K562 (cell line): ENCODE data around the gene TRIM27. TPM values are rescaled to one million over a fixed set of nuclear protein-coding genes. Genes with fewer than 3 reads are reported as not detected.

Experiments
- ARID3B ChIP-seq: fragments of 250-450 bp; sonication (Bioruptor Pico); IDR thresholded peaks from 2 replicates; pipeline ENCODE4 v1.4.0; 2020; ENCODE audit warnings: borderline replicate concordance
- C11orf30 ChIP-seq: fragments of 450-650 bp; IDR thresholded peaks from 2 replicates; pipeline ENCODE4 v1.6.1; 2016; ENCODE audit warnings: low read depth, mild to moderate bottlenecking
- ELK3 ChIP-seq: fragments of 450-650 bp; formaldehyde crosslinking; IDR thresholded peaks from 2 replicates; pipeline ENCODE4 v1.4.0; 2020; ENCODE audit warnings: mild to moderate bottlenecking
- ETS2 ChIP-seq: IDR thresholded peaks from 2 replicates; pipeline ENCODE4 v1.6.1; 2016; ENCODE audit warnings: borderline replicate concordance, missing genetic modification characterization, mild to moderate bottlenecking, moderate library complexity, missing compliant biosample characterization; ENCODE audit not compliant: poor library complexity, severe bottlenecking
- ETV5 ChIP-seq: sonication (generic); formaldehyde crosslinking; IDR thresholded peaks from 2 replicates; pipeline ENCODE4 v1.4.0; 2020; ENCODE audit warnings: low read depth, mild to moderate bottlenecking, missing genetic modification reagents
- GMEB1 ChIP-seq: fragments of 250-450 bp; sonication (Bioruptor Pico); IDR thresholded peaks from 2 replicates; pipeline ENCODE4 v1.4.0; 2020; ENCODE audit warnings: mild to moderate bottlenecking
- GTF2B ChIP-seq: IDR thresholded peaks from 2 replicates; pipeline ENCODE4 v1.6.1; 2011; ENCODE audit not compliant: insufficient read length; ENCODE audit errors: extremely low read depth
- HDAC6 ChIP-seq: IDR thresholded peaks from 2 replicates; pipeline ENCODE4 v1.6.1; 2012; ENCODE audit warnings: low read depth, mild to moderate bottlenecking, control low read depth, inconsistent platforms, low read length, moderate library complexity
- HOXB6 ChIP-seq: fragments of 250-450 bp; sonication (Bioruptor Pico); IDR thresholded peaks from 2 replicates; pipeline ENCODE4 v1.5.1; 2022; ENCODE audit warnings: mild to moderate bottlenecking, borderline replicate concordance
- KLF1 ChIP-seq: fragments of 450-650 bp; IDR thresholded peaks from 2 replicates; pipeline ENCODE4 v1.6.1; 2016; ENCODE audit warnings: missing genetic modification characterization, missing compliant biosample characterization
- MEIS2 ChIP-seq: fragments of 450-650 bp; IDR thresholded peaks from 2 replicates; pipeline ENCODE4 v1.6.1; 2014; ENCODE audit warnings: mild to moderate bottlenecking; ENCODE audit not compliant: partially characterized antibody
- MXD1 ChIP-seq: fragments of 250-450 bp; sonication (Bioruptor Pico); IDR thresholded peaks from 2 replicates; pipeline ENCODE4 v1.8.0; 2021; ENCODE audit warnings: borderline replicate concordance, mild to moderate bottlenecking, moderate library complexity; ENCODE audit not compliant: poor library complexity, severe bottlenecking
- NR2C2 ChIP-seq, 2 experiments: fragments of 200-800 bp in 1 of 2; sonication (Bioruptor generic) in 1 of 2; sonication (generic) in 1 of 2; formaldehyde crosslinking in 1 of 2; IDR thresholded peaks; 2 replicates each; pipeline versions ENCODE4 v1.6.1 to v1.8.0; 2016 to 2022; ENCODE audit warnings: mild to moderate bottlenecking in 1 of 2, missing compliant biosample characterization in 1 of 2, missing genetic modification characterization in 1 of 2, missing genetic modification reagents in 1 of 2
- OTX1 ChIP-seq: fragments of 450-650 bp; formaldehyde crosslinking; IDR thresholded peaks from 2 replicates; pipeline ENCODE4 v1.4.0; 2022; ENCODE audit warnings: mild to moderate bottlenecking
- PTTG1 ChIP-seq: fragments of 450-650 bp; IDR thresholded peaks from 2 replicates; pipeline ENCODE4 v1.6.1; 2016; ENCODE audit warnings: low read depth, mild to moderate bottlenecking, missing genetic modification characterization, missing compliant biosample characterization
- SIX5 ChIP-seq, 2 experiments: IDR thresholded peaks; 2 replicates each; pipeline ENCODE4 v1.6.1; 2011; ENCODE audit warnings: low read length in 2 of 2, borderline replicate concordance in 1 of 2, low read depth in 1 of 2, mild to moderate bottlenecking in 1 of 2, moderate library complexity in 1 of 2; ENCODE audit not compliant: insufficient read depth in 1 of 2
- SMAD1 ChIP-seq: fragments of 150-350 bp; IDR thresholded peaks from 2 replicates; pipeline ENCODE4 v1.6.1; 2014; ENCODE audit warnings: low read length, low read depth; ENCODE audit not compliant: partially characterized antibody
- SMARCA4 ChIP-seq: fragments of 450-650 bp; IDR thresholded peaks from 2 replicates; pipeline ENCODE4 v1.6.1; 2016
- SREBF2 ChIP-seq: sonication (generic); formaldehyde crosslinking; IDR thresholded peaks from 2 replicates; pipeline ENCODE4 v1.4.0; 2020; ENCODE audit warnings: mild to moderate bottlenecking, missing genetic modification reagents
- TCF7L2 ChIP-seq: fragments of 150-350 bp; IDR thresholded peaks from 2 replicates; pipeline ENCODE4 v1.6.1; 2016; ENCODE audit warnings: low read depth, mild to moderate bottlenecking, low read length, moderate library complexity
- ZEB2 ChIP-seq: fragments of 450-650 bp; IDR thresholded peaks from 2 replicates; pipeline ENCODE4 v1.6.1; 2016
- ZNF316 ChIP-seq: fragments of 450-650 bp; IDR thresholded peaks from 2 replicates; pipeline ENCODE4 v1.6.1; 2016
- polyA plus RNA-seq, 8 experiments: library from polyadenylated mRNA; depleted of rRNA in 4 of 8; stranded (reverse) in 5 of 8; unstranded in 3 of 8; fragments of >200 nt; fragmentation: Nextera tagmentation in 2 of 8; fragmentation: Illumina TruSeq in 1 of 8; extraction: Ambion mirVana in 2 of 8; extraction: Trizol in 1 of 8; gene quantifications; 2 replicates each; pipeline versions ENCODE4 v1.2.1 to v1.2.3, GENCODE V29; 2011 to 2014; ENCODE audit warnings: inconsistent platforms in 1 of 8, missing spikeins in 1 of 8
- total RNA-seq, 7 experiments: library from RNA; depleted of rRNA in 6 of 7; stranded (reverse); fragments of >200 nt in 6 of 7; fragmentation: Illumina TruSeq in 2 of 7; extraction: Trizol in 2 of 7; gene quantifications; 2 replicates each; pipeline versions ENCODE4 v1.2.1 to v1.2.3, GENCODE V29; 2011 to 2021; ENCODE audit warnings: low replicate concordance in 1 of 7

The TRIM27 gene
- total and polyA plus RNA-seq, 9 of the 15 experiments (the other 6 are each of a cell fraction or from before 2014, with no cell fraction given) = 37.7 to 235 (median 122) TPM

GRCh38 chr6:28923318-28924102 lies at the start of gene TRIM27 (continued):
- TF ChIP-seq ETV5 (CRISPR knock-in tag) = 0 out of 2 replicates have a peak, but pooled peaks have one; percentile 83
- TF ChIP-seq KLF1 (tag) = peak; percentile 16; the same call in 1 of the 2 replicates
- TF ChIP-seq ELK3 (CRISPR knock-in tag) = no peak
- no peak for TF ChIP-seq ARID3B (CRISPR knock-in tag)
- no peak for TF ChIP-seq PTTG1 (tag)
- peak; percentile 38 for TF ChIP-seq MEIS2
- peak; percentile 80; the same call in 1 of the 2 replicates for TF ChIP-seq NR2C2 (CRISPR knock-in tag; IDR thresholded peaks at IDR 0.05)
- no peak for TF ChIP-seq NR2C2 (tag; IDR thresholded peaks at IDR 0.05)
- peak; percentile 63 for TF ChIP-seq SMAD1
- peak; percentile 56; the same call in 1 of the 2 replicates for TF ChIP-seq ZEB2
- no peak for TF ChIP-seq TCF7L2
- peak; percentile 93 for TF ChIP-seq GMEB1 (CRISPR knock-in tag)
- no peak for TF ChIP-seq SREBF2 (CRISPR knock-in tag)
- TF ChIP-seq HDAC6 = no peak
- TF ChIP-seq ETS2 (tag) = no peak
- TF ChIP-seq SIX5 (IDR thresholded peaks at IDR 0.05; ENCODE audit: borderline replicate concordance in 1 of 2, insufficient read depth in 1 of 2, low read depth in 1 of 2, low read length in 2 of 2) = no peak
- no peak for TF ChIP-seq SMARCA4
- TF ChIP-seq ZNF316 = no peak
- TF ChIP-seq OTX1 (CRISPR knock-in tag) = no peak
- TF ChIP-seq MXD1 (CRISPR knock-in tag) = no peak
- TF ChIP-seq GTF2B = peak; percentile 71
- no peak for TF ChIP-seq C11orf30
- no peak for TF ChIP-seq HOXB6 (CRISPR knock-in tag)
